GM11168 (cell line): Measurements from ENCODE around the gene CHTF8.
"Not testable (repeated sequence)": the region's sequence is repeated elsewhere in the genome, so short reads cannot be mapped to it uniquely, and the experiment has no call there.

ENCODE experiments used
- in situ Hi-C: fragments of 300-500 bp; cut with MboI; formaldehyde crosslinking; loops from one replicate; pipeline ENCODE4 v1.12.0; 2022; ENCODE audit warnings: low sequenced_read_pairs; ENCODE audit not compliant: unreplicated experiment

Gene CHTF8

DNA sequence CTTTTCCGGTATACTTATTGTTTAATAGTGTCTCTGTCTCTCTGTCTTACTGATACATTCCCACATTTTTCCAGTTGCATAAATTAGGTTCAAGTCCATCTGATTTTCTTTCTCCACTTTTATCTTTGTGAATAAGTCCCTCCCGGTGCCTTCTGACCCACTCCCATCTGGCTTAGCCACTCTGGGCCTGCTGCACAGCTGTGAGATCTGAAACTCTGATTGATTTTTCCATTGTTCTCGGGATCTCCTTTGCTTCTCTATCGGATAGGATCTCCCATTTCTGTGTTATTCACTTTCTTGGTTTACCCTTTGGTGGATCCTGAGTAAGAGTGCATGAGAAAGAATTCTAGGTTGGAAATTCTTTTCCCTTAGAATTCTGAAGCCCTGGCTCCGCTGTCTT is 8.6 kb upstream of the CHTF8 start:
- in situ Hi-C loops, result no loop called here

DNA sequence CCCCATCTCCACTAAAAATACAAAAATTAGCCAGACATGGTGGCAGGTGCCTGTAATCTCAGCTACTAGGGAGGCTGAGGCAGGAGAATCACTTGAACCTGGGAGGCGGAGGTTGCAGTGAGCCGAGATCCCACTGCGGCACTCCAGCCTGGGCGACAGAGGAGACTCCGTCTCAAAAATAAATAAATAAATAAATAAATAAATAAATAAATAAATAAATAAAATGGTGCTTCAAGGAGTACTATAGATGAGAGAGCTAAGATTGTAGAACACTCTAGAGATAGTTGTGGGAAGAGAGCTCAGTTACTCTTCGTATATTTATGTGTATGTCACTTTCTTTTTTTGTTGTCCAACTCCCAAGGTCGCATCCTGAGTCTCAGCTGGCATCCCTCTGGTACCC is 7.1 kb upstream of the CHTF8 start:
- in situ Hi-C loops, result not testable (repeated sequence)

DNA sequence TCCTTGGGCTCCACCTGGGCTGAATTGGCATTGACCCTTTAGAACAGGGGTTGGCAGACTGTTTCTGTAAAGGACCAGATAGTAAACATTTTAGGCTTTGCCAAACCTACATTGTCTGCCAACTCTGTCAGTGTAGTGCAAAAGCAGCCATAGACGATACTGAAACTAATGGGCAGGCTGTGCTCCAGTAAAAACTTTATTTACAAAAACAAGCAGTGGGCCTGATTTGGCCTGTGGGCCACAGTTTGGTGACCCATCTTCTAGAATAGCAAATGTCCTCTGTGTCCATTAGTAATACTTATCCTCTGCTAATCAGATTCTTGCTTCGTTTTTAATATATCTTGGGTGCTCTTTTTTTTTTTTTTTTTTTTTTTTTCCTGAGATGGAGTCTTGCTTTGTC is 6.2 kb upstream of the CHTF8 start:
- in situ Hi-C loops, result no loop called here

DNA sequence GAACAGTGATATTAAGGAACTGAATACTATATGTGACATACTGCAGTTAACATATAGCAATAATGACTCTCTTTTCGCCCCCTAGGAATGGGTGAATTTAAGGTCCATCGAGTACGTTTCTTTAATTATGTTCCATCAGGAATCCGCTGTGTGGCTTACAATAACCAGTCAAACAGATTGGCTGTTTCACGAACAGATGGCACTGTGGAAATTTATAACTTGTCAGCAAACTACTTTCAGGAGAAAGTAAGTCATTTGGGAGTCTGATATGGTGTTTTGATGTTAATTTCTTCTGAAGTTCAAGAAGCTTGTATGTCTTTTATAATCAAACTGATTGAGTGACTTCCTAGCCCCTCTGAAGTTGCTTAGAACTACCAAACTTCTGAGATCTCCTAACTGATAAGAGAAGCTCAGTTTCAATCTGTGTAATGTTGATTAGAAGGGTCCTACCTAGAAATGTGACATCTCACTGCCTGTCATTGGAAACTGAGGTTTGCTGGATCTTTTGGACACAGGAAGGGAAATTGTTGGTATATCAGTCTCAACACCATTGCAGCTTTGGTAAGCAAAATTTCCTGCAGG is 1.1 kb upstream of the CHTF8 start:
- in situ Hi-C loops, result no loop called here

DNA sequence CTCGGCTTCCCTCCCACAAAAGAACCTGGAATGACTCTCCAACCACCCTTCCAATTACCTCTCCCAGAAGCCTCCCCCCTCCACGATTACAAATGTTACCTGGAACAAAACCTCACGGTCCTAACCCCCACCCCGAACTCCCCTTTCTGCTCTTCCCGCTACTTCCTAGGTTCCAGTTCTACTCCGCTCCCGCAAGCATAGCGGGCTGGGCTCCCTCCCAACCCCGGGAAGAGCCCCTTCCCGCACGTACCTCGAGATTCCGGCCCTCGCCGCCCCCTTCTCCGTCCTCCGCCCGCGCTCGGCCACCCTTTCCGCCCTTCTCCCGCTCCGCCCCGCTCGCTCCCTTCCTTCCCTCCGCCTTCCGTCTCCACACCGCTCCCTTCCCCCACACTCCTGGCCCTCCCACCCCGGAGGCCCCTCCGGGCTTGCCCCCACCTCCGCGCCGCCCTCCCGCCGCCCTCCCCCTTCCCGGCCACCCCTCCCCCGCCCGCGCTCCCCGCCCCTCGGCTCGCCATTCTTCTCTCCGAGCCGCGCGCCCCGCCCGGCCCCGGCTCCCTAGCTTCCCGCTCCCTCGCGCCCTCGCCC is 457 bp downstream of the CHTF8 start:
- in situ Hi-C loops, result no loop called here

DNA sequence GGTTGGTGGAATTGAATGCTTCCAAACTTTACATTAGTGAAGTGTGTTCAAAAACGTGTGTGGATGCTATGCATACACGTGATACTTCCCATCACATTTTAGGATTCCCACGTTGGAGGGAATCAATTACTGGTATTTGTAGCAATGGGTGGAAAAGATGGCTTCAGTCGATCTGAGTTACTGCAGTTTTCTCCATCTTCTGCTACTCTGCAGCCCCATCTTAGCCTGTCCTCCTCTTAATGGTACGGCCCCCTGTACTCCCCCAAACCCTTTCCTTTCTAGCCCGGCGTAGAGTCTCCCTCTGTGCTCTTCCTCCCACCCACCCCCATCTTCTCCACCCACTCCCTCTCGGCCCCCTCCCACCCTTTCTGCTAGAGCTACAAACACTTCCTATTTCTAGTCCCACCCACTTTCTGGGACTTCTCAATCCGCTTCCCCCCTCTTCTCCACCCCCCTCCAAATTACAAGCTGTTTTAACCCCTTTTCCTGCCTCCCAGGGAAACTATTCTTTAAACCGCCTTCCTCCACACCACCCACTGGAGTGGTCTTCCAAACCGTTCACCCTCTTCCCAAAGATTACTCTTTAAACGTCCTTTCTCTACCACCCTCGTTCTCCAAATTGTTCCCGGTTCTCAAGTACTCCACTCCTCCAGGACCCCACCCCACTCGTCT is 1.1 kb downstream of the CHTF8 start:
- in situ Hi-C loops, result no loop called here

DNA sequence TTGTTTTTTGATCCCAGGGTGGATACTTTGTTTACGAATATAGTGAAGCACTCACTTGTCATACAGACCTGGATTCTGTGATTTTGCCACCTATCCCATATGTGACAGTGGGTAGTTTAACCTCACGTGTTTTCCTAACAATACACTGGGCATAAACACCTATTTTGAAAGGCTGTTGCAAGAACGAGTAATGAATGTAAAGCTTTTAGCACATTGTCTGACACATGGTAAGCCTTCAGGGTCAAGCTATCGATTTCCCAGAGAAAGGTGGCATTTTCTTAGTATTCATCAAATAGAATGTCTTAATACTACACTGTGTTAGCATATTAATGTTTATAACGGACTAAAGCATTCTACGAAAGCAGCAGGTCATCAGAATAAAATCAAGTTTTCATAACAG is 1.9 kb downstream of the CHTF8 start:
- in situ Hi-C loops, result no loop called here

DNA sequence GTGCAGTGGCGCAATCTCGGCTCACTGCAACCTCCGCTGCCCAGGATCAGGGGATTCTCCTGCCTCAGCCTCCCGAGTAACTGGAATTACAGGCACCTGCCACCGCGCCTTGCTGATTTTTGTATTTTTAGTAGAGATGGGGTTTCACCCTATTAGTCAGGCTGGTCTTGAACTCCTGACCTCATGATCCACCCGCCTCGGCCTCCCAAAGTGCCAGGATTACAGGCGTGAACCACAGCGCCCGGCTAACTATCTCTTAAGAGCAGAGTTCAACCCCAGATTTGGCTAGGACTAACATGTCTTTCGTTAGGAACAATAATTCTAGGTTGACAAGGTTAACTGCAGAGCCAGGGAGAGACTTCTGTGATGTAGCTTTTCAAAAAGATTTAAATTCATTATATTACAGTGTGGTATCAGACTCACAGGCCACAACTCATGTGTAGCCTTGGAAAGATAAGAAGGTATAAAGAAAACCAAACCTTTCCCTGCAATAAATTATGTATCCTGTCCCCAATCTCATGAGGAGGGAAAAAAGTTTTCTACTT is 4.3 kb downstream of the CHTF8 start:
- in situ Hi-C loops, result loop anchor here (10.0 kb wide), 1 partner anchor 273 kb away; no protein-coding TSS in a partner anchor

DNA sequence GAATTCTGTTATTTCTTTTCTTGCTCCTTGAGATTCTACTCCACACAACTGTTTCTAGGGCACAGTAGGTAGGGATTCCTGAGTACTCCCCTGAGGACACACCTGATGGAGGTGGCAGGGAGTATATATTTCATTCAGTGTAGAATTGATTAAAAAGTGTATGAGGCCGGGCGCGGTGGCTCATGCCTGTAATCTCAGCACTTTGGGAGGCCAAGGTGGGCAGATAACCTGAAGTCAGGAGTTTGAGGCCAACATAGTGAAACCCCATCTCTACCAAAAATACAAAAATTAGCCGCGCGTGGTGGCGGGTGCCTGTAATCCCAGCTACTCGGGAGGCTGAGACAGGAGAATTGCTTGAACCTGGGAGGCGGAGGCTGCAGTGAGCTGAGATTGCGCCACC is 5.6 kb downstream of the CHTF8 start:
- in situ Hi-C loops, result loop anchor here (10.0 kb wide), 1 partner anchor 272 kb away; no protein-coding TSS in a partner anchor

DNA sequence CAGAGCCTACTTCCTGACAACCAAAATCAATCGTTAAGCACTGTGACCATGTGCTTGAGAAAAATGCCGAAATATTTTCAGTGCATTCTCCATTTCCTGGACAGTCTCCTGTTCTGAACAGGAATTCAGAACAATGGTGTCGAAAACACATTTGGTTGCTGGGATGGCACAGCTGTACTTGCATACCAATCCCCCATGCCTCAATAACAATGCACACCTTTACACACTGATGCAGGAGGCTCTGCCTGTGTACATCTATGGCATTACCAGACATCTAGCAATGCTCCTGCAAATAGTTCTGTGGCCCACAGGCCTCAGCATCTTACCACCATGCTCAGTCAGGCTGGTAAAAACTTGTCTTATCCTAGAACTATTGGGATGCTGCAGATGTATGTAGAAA is 6.2 kb downstream of the CHTF8 start:
- in situ Hi-C loops, result loop anchor here (10.0 kb wide), 1 partner anchor 271 kb away; no protein-coding TSS in a partner anchor

DNA sequence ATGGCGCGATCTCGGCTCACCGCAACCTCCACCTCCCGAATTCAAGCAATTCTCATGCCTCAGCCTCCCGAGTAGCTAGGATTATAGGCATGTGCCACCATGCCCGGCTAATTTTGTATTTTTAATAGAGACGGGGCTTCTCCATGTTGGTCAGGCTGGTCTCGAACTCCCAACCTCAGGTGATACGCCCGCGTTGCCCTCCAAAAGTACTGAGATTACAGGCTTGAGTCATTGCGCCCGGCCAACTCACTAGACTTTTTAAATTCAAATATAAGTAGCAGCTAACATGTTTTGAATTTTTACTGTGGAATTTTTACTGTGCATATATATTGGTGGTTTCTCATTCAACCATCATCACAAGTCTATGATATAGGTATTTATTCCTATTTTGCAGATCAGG is 7.4 kb downstream of the CHTF8 start:
- in situ Hi-C loops, result loop anchor here (10.0 to 25.0 kb wide), 2 partner anchors 270 to 413 kb away; no protein-coding TSS in a partner anchor

DNA sequence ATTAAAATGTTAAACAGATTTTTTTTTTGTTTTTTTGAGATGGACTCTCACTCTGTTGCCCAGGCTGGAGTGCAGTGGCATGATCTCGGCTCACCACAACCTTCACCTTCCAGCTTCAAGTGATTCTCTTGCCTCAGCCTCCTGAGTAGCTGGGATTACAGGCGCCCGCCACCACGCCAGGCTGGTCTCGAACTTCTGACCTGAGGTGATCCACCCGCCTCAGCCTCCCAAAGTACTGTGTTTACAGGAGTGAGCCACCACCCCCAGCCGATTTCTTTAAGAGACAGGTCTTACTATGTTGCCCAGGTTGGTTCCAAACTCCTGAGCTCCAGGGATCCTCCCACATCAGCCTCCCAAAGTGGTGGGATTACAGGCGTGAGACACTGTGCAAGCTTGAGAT is 8.0 kb downstream of the CHTF8 start:
- in situ Hi-C loops, result loop anchor here (10.0 to 25.0 kb wide), 2 partner anchors 270 to 412 kb away; no protein-coding TSS in a partner anchor

DNA sequence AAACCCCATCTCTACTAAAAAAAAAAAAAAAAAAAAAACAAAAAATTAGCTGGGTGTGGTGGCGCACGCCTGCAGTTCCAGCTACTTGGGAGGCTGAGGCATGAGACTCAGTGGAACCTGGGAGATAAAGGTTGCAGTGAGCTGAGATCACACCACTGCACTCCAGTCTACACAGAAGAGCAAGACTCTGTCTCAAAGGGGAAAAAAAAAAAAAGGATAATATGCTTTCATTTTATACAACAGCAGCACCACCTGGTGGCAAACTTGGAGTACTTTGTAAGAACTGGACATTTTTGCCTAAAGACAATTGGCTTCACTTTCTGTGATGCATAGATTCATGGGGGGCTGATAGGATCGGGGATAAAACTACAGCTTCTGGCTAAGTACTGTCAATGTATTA is 8.5 kb downstream of the CHTF8 start:
- in situ Hi-C loops, result loop anchor here (10.0 to 25.0 kb wide), 2 partner anchors 269 to 412 kb away; no protein-coding TSS in a partner anchor

DNA sequence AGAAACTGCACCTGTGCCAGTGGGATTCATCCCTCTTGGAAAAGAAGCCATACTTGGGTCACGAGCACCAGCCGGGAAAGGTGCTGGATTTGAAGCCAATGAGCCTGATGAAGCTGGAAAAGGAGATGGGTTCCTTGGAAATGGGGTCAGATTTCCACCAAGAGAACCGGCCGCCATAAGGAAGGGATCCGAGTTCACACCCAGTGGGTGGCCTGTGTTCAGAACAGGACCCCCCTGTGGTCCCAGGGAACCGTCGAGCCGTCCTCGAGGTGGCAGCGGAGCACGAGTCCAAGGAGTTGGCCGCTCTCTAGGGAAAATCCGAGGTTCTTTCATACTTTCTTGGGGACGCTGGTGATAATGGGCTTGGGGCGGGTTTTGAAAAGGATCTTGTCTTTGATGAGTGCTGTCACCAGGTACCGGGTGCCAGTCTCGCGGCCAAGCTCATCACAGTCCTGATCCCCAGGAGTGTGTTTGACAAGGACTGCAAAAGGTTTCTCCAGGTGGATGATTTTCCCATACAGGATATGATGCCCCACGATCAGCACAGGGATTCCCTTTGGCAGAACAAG is 12.2 kb downstream of the CHTF8 start:
- in situ Hi-C loops, result loop anchor here (10.0 to 25.0 kb wide), 2 partner anchors 265 to 408 kb away; no protein-coding TSS in a partner anchor

DNA sequence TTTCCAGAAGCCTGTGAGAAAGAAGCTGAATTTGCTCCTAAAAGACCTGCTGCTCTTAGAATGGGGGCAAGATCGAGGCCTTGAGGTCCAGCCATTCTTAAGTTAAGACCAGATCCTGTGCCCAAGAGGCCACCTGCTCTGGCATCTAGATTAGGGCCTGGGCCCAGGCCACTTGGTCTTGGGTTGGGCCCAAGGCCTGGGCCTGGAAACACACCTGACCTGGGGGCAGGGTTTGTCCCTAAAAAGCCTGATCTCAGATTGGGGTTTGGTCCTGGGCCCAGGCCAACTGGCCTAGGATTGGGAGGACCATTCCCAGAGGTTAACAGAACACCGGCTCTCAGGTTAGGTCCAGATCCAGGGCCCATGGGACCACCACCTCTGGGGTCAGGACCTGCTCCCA is 12.9 kb downstream of the CHTF8 start:
- in situ Hi-C loops, result loop anchor here (10.0 to 25.0 kb wide), 2 partner anchors 407 to 595 kb away; no protein-coding TSS in a partner anchor

DNA sequence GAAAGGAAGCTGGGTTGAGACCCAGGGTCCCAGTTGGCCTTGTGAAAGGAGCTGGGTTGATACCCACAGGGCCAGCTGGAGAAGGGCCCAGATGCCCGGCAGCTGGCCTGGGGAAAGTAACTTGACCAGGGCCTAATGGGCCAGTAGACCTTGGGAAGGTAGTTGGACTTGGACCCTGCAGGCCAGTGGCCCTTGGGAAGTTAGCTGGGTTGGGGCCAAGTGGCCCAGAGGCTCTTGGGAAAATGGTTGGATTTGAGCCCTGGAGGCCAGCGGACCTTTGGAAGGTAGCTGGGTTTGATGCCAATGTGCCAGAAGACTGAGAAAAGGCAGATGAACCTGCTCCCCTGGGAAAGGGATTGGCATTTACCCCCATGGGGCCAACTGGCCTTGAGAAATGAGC is 13.4 kb downstream of the CHTF8 start:
- in situ Hi-C loops, result loop anchor here (10.0 to 25.0 kb wide), 2 partner anchors 407 to 594 kb away; no protein-coding TSS in a partner anchor

DNA sequence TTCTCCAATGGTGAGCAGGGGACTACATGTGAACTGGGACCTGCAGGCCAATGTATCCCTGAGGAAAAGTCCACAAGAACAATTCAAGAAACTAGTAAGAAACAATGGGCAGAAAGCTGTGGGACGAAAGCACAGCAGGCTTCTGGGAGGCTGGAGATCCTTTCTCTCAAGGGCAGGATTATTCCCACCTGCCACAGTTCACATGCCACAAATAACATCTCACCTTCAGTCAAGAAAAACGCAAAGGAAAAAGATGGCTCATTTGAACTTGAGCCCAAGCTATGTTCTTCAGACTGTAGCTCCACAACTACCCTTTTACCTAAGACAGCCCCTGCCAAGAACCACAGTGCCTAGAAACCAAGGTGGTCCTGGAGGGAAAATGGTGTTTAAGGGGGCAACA is 13.9 kb downstream of the CHTF8 start:
- in situ Hi-C loops, result loop anchor here (10.0 to 25.0 kb wide), 2 partner anchors 406 to 594 kb away; no protein-coding TSS in a partner anchor

DNA sequence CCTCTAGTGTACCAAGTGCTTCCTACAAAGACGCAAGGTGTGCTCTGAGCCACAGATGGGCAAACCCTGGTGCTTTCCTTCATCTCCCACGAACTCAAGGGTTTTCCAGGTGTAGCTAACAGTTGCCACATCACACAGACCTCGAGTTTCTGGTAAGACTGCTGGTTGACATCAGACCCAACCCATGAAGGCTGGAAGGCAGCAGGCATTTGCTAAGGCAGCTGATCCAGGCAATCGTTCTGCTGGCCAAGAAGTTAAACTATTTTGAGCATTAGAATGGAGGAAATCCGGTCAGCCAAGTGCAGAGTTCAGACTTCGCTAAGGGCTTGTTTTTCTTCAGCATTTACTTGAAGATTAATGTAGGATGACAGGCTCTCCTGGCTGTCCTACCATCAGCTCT is 15.5 kb downstream of the CHTF8 start:
- in situ Hi-C loops, result loop anchor here (10.0 to 25.0 kb wide), 2 partner anchors 405 to 592 kb away; no protein-coding TSS in a partner anchor

DNA sequence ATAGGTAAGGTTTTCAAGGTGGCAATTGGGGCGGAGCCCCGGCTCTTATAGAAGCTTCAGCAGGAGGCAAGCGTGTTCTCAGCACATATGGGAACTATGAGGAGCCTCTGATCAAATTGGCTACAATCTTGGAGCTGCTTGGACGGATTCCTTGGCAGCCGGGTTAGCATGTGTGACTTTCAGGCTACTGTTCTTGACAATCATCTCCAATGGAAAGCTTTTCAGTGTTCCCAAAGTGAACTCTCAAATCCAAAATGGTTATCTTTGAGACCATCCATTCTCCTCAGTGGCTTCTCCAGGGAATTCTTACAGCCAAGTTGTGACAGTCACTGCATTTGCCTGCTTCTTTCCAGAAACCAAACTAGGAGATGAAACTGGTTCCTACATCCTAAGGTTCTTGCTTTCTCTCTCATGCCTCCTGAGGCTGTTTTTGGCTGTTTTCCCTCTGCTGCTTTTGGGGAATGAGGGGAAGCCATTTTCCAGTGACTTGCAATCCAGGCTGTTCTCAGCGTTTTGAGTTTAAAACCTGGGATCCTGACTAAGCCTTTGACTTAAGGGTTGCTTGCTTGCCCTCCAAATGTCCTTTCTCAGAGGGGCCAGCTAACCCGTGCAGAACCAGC is 16.0 kb downstream of the CHTF8 start:
- in situ Hi-C loops, result loop anchor here (10.0 to 25.0 kb wide), 2 partner anchors 404 to 592 kb away; no protein-coding TSS in a partner anchor

DNA sequence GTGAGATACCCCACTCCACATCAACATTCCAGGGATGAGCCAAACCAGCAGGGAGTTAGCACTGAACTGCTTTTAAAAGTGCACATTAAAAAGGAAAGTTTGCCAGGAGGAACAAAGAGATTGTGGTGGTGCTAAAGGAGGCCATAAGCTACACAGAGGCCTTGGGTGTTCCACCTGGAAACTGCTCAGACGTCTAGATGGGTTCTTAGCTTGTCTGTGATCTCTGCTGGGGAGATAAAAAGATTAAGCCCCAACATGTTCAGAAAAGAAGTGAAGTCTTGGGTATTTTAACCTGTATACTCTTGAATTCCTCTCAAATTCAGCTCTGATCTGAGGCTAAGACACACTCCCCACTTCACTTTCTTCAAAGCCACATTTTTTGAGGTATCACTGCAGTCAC is 16.6 kb downstream of the CHTF8 start:
- in situ Hi-C loops, result loop anchor here (10.0 to 25.0 kb wide), 2 partner anchors 404 to 591 kb away; no protein-coding TSS in a partner anchor
